ENCODE data around the gene CELSR2.

DNA sequence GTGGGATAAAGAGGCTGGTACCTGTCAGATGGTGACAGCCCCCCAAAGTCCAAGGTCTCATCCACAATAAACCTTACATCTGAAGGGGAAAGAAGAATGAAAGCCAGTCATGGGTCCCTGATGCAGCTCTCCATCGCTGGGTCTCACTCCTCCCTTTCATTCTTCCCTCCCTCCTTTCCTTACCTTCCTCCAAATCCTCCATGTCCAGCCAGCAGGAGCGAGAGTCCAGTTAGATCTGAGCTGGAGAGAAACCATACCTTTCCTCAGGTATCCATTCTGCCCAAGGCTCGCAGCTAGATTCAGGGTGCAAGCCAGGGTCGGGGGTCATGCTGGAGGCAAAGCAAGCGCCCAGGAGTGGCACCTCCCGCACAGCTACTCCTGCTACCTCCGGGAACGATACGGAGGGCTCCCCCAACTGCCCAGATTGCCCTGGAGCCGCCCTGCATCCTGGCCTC, 33.2 kb downstream of the CELSR2 start:
- TF ChIP-seq, protein P1, sequence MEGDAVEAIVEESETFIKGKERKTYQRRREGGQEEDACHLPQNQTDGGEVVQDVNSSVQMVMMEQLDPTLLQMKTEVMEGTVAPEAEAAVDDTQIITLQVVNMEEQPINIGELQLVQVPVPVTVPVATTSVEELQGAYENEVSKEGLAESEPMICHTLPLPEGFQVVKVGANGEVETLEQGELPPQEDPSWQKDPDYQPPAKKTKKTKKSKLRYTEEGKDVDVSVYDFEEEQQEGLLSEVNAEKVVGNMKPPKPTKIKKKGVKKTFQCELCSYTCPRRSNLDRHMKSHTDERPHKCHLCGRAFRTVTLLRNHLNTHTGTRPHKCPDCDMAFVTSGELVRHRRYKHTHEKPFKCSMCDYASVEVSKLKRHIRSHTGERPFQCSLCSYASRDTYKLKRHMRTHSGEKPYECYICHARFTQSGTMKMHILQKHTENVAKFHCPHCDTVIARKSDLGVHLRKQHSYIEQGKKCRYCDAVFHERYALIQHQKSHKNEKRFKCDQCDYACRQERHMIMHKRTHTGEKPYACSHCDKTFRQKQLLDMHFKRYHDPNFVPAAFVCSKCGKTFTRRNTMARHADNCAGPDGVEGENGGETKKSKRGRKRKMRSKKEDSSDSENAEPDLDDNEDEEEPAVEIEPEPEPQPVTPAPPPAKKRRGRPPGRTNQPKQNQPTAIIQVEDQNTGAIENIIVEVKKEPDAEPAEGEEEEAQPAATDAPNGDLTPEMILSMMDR (IDR thresholded peaks at IDR 0.05): no peak
- no peak for TF ChIP-seq POLR2A (IDR thresholded peaks at IDR 0.05)

All from breast epithelium (tissue), 3 donors.